ENCODE results near the gene SP5.
"Not testable (repeated sequence)": the region's sequence is repeated elsewhere in the genome, so short reads cannot be mapped to it uniquely, and the experiment has no call there.

The SP5 gene

DNA sequence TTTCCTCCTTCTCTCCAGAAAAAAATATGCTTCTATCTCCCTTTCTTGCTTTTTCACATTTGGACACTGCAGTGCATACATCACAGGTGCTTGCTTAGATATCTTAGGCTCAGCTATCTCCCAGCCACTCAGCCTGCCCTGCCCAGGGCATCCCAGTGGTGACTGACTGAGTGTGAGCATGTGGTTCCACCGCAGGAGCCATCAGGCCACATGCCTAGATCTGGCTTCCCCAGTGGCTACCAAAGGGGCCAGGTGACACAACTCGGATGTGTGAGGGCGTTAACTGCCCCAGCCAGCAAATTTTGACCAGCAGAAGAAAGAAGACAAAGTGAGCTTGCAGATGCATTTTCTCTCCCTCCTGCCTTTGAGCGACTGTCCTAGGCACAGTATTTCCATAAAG is 25.5 kb downstream of the SP5 start:
- DNase-seq, result no peak

- no peak for DNase-seq
These were observed 26.9 kb downstream of the SP5 start for GRCh38 chr2:170742000-170742399.

DNA sequence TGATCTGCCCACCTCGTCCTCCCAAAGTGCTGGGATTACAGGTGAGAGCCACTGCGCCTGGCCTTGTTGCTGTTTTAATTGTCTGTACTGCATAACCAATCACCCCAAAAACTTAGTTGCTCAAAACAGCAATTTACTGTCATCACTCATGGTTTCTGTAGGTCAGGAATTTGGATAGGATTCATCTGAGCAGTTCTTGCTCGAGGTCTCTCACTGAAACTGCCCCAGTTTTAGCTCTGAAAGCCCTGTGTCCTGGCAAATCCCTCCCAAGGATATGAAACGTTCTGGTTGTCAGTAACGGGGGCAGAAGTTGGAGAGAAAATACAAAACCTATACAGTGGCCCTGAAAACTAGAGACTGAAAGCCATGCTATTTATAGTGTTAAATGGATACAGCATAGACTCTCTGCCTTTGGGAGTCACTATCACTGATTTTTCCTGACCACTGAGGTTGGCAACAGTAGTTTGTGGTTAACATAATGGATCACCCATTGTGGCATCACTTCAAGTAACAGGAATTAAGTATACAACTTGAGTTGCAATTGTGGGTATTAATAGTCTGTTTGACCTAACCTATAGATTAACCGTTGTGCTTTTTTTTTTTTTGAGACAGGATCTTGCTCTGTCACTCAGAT is 27.9 kb downstream of the SP5 start:
- no peak for DNase-seq

GRCh38 chr2:170743530-170744239 is 28.5 kb downstream of the SP5 start:
- DNase-seq, result no peak

DNA sequence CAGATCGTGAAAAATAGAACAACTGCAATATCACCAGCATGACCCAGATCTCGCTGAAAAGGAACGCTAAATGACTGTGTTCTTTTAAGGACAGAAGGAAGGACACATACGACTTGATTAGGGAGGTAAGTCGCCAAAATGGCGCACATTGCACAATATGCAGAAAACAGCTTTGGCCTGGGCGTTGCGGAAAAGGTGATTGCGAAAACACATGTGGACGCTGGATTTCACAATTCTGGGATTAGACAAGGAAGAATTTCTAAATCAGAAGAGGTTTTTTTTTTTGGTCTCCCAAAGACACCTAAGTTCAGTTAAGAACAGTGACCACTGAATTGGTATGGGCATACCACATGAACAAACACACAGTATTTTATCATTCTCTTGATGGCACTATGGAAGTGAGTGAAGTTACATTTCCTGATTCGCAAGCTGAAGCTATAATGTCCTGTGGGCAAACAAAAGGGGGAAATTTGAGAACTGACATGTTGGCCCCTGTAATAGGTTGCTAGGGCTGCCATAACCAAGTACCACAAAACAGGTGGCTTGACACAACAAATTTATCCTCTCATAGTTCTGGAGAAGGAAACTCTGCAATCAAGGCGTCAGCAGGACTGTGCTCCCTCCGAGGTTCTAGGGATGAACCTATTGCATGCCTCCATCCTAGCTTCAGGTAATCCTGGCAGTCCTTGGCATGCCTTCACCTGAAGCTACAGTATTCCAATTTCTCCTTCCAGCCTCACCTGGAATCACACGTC is 29.3 kb downstream of the SP5 start:
- DNase-seq, result no peak

DNA sequence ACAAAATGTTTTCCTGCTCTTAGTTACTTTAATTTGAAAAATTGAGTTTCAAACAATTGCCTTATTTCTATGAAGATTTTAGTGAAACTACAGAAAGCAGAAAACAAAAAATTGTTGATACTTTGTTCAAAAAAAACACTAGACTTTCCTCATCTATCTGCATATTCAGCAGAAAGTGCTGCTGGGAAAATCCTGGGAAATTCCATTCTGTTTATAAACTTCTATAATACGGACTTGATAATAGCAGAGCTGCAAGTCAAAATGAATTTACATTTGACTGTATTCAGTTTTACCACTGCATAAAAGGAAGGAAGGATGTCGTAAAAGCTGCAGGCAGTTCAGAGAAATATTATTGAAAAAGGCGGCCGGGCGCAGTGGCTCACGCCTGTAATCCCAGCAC is 30.2 kb downstream of the SP5 start:
- DNase-seq, result no peak

- no peak for DNase-seq
These were observed 32.8 kb downstream of the SP5 start for GRCh38 chr2:170747921-170748320.

DNA sequence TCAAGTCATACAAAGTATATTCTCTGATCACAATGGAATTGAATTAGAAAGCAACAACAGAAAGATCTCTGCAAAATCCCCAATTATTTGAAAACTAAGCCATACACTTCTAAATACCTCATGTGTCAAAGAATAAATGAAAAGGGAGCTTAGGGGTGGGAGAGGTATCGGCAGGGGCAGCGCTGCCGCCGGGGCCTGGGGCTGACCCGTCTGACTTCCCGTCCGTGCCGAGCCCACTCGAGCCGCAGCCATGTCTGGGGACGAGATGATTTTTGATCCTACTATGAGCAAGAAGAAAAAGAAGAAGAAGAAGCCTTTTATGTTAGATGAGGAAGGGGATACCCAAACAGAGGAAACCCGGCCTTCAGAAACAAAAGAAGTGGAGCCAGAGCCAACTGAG is 36.4 kb downstream of the SP5 start:
- DNase-seq, result not testable (repeated sequence)

DNA sequence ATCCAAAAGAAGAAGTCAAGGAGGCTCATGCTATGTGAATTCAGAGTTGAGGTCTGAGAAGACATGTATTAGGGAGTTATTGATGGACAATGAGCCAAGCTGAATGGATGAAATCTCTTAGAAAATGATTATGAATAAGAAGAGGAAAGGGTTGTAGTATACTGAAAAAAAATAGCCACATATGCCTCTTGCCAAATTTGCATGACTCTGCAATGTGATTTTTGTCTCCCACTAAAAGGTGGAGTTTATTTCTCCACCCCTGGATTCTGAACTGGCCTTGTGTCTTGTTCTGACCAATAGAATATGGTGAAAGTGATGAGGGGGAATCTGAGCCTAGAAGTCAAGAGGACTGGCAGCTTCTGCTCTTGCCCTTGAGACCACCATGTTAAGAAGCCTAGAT is 46.4 kb downstream of the SP5 start:
- no peak for DNase-seq

GRCh38 chr2:170762760-170763159 is 47.6 kb downstream of the SP5 start:
- DNase-seq, result no peak

DNA sequence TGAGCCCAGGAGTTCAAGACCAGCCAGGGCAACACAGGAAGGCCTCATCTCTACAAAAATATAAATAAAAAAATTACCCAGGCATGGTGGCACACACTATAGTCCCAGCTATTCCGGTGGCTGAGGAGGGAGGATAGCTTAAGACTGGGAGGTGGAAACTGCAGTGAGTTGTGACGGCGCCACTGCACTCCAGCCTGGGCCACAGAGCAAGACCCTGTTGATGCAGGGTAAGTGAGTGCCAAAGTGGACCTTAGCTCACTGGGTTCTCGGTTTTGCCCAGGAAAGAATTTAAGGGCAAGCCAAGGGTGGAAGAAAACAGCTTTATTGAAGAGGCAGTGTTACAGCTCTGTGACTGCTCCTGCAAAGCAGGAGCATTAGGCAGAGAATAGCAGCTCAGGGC is 48.1 kb downstream of the SP5 start:
- no peak for DNase-seq

DNA sequence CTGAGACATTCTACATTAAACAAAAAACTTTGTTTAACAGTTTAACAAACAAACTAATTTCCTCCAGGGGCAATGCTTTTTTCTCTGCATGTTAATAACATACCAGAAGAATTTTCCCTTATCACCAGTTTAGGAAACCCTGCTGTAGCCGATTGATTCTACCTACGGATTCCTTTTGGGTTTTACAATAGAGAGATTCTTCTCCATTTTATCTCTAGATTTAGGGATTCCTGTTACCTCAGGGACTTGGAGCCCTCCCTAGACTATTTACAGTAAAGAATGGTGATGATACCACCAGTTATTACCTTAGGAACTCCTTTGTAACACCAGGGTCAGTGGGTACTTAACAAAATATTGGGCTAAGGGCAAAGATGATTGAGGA is 49.7 kb downstream of the SP5 start:
- no peak for DNase-seq

- peak; percentile 67 for DNase-seq
These were observed 51.6 kb downstream of the SP5 start for GRCh38 chr2:170766693-170767092.
